Measurements from ENCODE around the gene ZNF407. TPM values are rescaled to one million over a fixed set of nuclear protein-coding genes. Genes with fewer than 3 reads are reported as not detected.

ZNF407 gene
- total RNA-seq, 1 donor from 2014 or later: 8.7 TPM

DNA sequence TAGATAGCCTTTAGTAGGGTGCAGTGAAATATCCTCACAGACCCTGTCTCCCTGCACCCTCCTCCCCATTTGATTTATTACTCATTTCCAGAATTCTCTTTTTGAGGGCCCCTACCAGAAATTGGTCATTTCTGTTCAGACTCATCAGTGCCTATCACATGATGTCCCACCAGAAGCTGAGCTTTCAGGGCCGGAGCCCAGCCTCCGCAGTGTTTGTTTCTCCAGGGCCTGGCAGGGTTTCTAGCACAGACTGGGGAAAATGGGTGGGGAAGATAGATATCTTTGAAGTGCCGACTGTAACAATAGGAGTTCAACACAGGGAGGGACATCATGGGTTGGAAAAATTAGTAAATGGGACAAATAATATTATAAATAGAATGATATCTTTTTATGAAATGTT lies 403.2 kb downstream of the ZNF407 start:
- H3K9me3 ChIP-seq: no peaks in the 10 kb centered on the region
- intact Hi-C loops (cut with DNase I): no loop called here
- no peak for DNase-seq (ENCODE audit: low spot score in 2 of 2)
- no peaks in the 10 kb centered on the region for H3K36me3 ChIP-seq
- H3K4me1 ChIP-seq: peaks cover 0 to 22% of the 10 kb centered on the region in 2 donors
- no peaks in the 10 kb centered on the region for H3K27me3 ChIP-seq
- no peak for TF ChIP-seq CTCF (IDR thresholded peaks at IDR 0.05)
- no peak overlapping the region for H3K27ac ChIP-seq
- no peak overlapping the region for H3K4me3 ChIP-seq

DNA sequence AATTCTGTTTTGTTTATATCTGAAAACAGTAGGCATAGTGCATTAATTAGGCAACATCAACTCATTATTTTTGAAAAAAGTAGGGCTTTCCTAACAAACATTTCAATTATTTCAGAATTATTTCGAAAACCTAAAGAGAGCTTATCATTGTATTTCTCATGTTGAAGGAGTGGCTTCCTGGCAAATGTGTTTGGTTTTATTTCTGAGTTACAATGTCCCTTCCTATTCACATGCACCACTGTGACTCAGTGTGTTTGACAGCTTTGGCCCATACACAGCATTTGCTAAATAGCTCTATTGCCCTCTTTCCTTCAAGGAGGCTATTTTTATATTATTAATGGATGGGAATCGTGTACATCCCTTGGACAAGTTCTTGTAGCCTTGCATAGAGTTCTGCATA lies 405.4 kb downstream of the ZNF407 start:
- no peak for TF ChIP-seq CTCF (IDR thresholded peaks at IDR 0.05)
- Histone ChIP-seq H3K27ac (peak overlapping the region; percentile 51 to 57), H3K4me3 (no peak overlapping the region), H3K9me3 (no peaks in the 10 kb centered on the region), H3K27me3 (no peaks in the 10 kb centered on the region), H3K4me1 (peaks cover 0 to 22% of the 10 kb centered on the region in 2 donors), H3K36me3 (no peaks in the 10 kb centered on the region)
- no peak for DNase-seq (ENCODE audit: low spot score in 2 of 2)
- intact Hi-C loops (cut with DNase I): no loop called here

DNA sequence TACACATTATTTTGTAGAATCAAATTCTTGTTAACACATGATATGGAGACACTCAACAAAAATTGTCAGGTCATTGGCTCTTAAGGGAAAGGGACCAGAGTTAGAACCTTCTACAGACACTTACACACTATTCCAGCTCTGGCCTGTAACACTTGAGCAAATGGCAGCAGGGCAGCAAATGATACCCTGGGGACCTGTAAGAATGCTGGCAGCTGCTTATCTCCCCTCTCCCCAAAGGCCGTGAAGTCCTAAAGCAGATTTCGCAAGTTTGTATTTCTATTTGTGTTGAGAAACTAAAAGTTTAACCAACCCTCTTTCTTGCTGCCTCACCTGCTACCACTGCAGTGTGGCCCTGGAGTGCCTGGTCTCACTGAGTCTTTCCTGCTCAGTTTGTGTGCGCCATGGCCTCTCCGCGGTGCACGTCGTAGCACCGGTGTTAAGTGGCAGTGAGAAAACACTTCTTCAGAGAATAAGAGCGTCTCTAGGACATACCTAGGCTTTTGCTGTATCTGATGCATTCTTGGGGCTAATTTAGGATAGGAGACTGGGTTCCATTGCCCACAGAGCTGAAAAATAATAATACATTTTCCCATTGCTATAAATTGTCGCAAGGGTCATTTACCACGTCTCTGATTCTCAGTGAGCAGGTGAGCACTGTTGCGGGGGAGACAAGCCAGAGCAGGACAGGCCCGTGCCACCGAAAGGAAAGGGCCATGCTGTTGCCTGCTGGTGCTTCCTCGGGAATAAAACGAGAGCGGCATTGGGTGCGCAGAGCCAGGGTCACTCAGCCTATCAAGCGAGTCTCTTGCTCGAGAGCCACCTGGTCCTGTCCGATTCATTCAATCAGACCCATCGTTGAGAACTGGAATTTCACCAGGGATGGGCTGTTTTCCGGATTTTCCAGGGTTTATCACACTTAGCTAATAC lies 406.4 kb downstream of the ZNF407 start:
- TF ChIP-seq CTCF (IDR thresholded peaks at IDR 0.05): no peak
- Histone ChIP-seq H3K27ac (peak overlapping the region; percentile 37 to 51), H3K4me3 (no peak overlapping the region), H3K4me1 (peaks cover 0 to 22% of the 10 kb centered on the region in 2 donors), H3K27me3 (no peaks in the 10 kb centered on the region), H3K36me3 (no peaks in the 10 kb centered on the region), H3K9me3 (no peaks in the 10 kb centered on the region)
- intact Hi-C loops (cut with DNase I): loop anchor here (2.0 kb wide), 1 partner anchor 205 kb away; the partner anchor contains the start of gene PTGR3
- peak in 1 of 2 donors; percentile 70 for DNase-seq (ENCODE audit: low spot score in 2 of 2)

GRCh38 chr18:75005626-75006025 lies 408.0 kb downstream of the ZNF407 start:
- intact Hi-C loops (cut with DNase I): loop anchor here (2.0 kb wide), 1 partner anchor 203 kb away; the partner anchor contains the start of gene PTGR3
- H3K36me3 ChIP-seq: no peaks in the 10 kb centered on the region
- peaks cover 0 to 32% of the 10 kb centered on the region in 2 donors for H3K4me1 ChIP-seq
- no peaks in the 10 kb centered on the region for H3K27me3 ChIP-seq
- no peaks in the 10 kb centered on the region for H3K9me3 ChIP-seq
- no peak for TF ChIP-seq CTCF (IDR thresholded peaks at IDR 0.05)
- DNase-seq (ENCODE audit: low spot score in 2 of 2): no peak
- H3K4me3 ChIP-seq: no peak overlapping the region
- H3K27ac ChIP-seq: no peak overlapping the region

DNA sequence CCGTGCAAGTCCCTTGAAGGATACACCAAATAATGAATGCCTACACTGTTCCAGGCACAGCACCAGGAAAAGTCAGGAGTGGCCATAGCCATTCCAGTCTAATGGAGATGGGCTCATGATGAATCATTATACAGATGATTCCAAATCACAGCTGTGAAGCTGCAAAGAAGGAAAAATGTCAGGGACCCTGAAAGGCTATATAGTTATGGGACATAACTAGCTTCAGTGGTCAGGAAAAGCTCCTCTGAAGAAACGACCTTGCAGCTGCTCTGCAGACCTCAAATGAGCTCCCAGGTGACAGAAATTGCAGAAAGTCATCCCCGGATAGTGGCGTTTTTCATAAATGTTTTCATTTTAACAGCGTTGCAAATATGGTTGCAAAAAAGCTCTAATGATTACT lies 410.5 kb downstream of the ZNF407 start:
- H3K4me1 ChIP-seq: peaks cover 0 to 35% of the 10 kb centered on the region in 2 donors
- H3K4me3 ChIP-seq: no peak overlapping the region
- no peak for TF ChIP-seq CTCF (IDR thresholded peaks at IDR 0.05)
- no peaks in the 10 kb centered on the region for H3K9me3 ChIP-seq
- DNase-seq (ENCODE audit: low spot score in 2 of 2): no peak
- H3K36me3 ChIP-seq: no peaks in the 10 kb centered on the region
- no peak overlapping the region for H3K27ac ChIP-seq
- intact Hi-C loops (cut with DNase I): no loop called here
- H3K27me3 ChIP-seq: no peaks in the 10 kb centered on the region

Measured in ascending aorta (tissue), 2 donors.